PFSK-1 (cell line): ENCODE results near the gene PLA2R1.

Experiments used
- FOXP2 ChIP-seq: optimal IDR thresholded peaks from 2 replicates; pipeline ENCODE3; 2011; ENCODE audit warnings: borderline replicate concordance, control low read depth, inconsistent platforms; ENCODE audit not compliant: insufficient read depth; ENCODE audit errors: extremely low read length, extremely low read depth
- POLR2AphosphoS5 ChIP-seq: IDR thresholded peaks from 2 replicates; pipeline ENCODE4 v1.6.1; 2012; ENCODE audit warnings: low read depth, mild to moderate bottlenecking, control low read depth, low read length, moderate library complexity
- SIN3A ChIP-seq: IDR thresholded peaks from 2 replicates; pipeline ENCODE4 v1.6.1; 2012; ENCODE audit warnings: mild to moderate bottlenecking, low read length, moderate library complexity, borderline replicate concordance; ENCODE audit not compliant: insufficient read depth
- TAF1 ChIP-seq: IDR thresholded peaks from 2 replicates; pipeline ENCODE4 v1.6.1; 2012; ENCODE audit warnings: low read length, control low read depth, borderline replicate concordance; ENCODE audit not compliant: insufficient read depth
- TF ChIP-seq, protein P1 (sequence below), 2 experiments: IDR thresholded peaks; 2 replicates each; pipeline versions ENCODE4 v1.6.1 to v1.8.0; 2011 to 2012; ENCODE audit warnings: low read depth in 2 of 2, low read length in 2 of 2, control low read depth in 1 of 2, inconsistent platforms in 1 of 2, mild to moderate bottlenecking in 1 of 2, moderate library complexity in 1 of 2; ENCODE audit not compliant: insufficient read depth in 1 of 2

PLA2R1 gene

DNA sequence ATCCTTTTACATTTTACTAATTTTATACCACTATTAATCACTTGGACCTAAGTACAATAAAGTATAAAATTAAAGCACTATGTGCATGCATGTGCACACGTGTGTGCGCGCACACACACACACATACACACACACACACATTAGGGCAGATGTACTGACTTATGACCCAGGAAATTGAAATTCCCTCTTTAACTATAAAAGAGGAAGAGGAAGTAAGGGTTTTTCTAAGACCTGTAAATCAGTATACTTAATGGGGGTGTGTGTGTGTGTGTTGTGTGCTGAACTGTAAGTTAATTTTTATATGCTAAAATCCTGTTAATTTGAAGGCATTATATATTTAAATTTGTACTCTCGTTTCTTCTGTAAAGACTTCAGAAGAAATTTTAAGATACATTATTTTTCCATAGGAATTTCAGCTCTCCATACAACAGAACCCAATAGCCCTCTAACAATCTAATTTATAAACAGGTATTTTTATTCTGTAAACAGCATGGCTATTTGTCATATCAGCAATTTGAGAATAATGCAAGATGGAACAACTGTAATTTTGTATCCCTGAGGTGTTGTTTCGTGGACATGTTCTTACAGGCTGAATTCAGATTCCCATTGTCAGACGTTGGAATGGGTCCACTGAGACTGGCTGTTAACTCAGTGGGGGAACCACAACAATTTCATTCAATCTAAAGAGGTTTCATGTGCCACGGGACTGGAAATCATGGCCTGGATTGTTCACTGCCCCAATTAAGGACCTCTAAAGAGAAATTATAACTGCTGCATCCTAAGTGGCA lies 90.9 kb downstream of the PLA2R1 start:
- TF ChIP-seq SIN3A (no peak), FOXP2 (no peak), TAF1 (no peak), POLR2AphosphoS5 (no peak)
- TF ChIP-seq, protein P1, sequence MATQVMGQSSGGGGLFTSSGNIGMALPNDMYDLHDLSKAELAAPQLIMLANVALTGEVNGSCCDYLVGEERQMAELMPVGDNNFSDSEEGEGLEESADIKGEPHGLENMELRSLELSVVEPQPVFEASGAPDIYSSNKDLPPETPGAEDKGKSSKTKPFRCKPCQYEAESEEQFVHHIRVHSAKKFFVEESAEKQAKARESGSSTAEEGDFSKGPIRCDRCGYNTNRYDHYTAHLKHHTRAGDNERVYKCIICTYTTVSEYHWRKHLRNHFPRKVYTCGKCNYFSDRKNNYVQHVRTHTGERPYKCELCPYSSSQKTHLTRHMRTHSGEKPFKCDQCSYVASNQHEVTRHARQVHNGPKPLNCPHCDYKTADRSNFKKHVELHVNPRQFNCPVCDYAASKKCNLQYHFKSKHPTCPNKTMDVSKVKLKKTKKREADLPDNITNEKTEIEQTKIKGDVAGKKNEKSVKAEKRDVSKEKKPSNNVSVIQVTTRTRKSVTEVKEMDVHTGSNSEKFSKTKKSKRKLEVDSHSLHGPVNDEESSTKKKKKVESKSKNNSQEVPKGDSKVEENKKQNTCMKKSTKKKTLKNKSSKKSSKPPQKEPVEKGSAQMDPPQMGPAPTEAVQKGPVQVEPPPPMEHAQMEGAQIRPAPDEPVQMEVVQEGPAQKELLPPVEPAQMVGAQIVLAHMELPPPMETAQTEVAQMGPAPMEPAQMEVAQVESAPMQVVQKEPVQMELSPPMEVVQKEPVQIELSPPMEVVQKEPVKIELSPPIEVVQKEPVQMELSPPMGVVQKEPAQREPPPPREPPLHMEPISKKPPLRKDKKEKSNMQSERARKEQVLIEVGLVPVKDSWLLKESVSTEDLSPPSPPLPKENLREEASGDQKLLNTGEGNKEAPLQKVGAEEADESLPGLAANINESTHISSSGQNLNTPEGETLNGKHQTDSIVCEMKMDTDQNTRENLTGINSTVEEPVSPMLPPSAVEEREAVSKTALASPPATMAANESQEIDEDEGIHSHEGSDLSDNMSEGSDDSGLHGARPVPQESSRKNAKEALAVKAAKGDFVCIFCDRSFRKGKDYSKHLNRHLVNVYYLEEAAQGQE (IDR thresholded peaks at IDR 0.05; ENCODE audit: insufficient read depth in 1 of 2, low read depth in 2 of 2, low read length in 2 of 2), result no peak

GRCh38 chr2:159968279-159968900 lies 94.0 kb downstream of the PLA2R1 start:
- TF ChIP-seq TAF1 (no peak), POLR2AphosphoS5 (no peak), SIN3A (no peak), FOXP2 (no peak)
- TF ChIP-seq, protein P1 (IDR thresholded peaks at IDR 0.05; ENCODE audit: insufficient read depth in 1 of 2, low read depth in 2 of 2, low read length in 2 of 2), result no peak

GRCh38 chr2:159963700-159964099 lies 98.7 kb downstream of the PLA2R1 start:
- TF ChIP-seq POLR2AphosphoS5, result no peak
- no peak for TF ChIP-seq SIN3A
- no peak for TF ChIP-seq TAF1
- TF ChIP-seq, protein P1 (IDR thresholded peaks at IDR 0.05; ENCODE audit: insufficient read depth in 1 of 2, low read depth in 2 of 2, low read length in 2 of 2), result no peak
- no peak for TF ChIP-seq FOXP2

DNA sequence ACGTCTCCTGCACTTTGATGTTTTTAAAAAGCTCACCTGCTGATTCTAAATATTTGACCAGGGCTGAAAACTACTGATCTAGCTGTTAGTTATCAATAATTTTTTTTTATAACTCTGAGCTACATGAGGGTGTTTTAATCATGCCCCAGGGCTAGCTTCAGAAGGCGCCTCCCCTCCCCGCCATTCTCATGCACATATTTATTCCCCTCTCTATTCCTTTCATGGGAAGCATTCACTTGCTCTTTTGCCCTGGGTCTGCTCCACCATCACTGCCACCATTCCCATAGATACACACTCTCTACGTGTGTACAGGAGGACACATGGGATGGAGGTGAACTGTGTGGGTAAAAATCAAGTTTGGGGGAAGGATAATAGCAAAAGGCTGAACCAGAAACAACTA lies 101.0 kb downstream of the PLA2R1 start:
- TF ChIP-seq POLR2AphosphoS5 (no peak), FOXP2 (no peak), TAF1 (no peak), SIN3A (no peak)
- TF ChIP-seq, protein P1 (IDR thresholded peaks at IDR 0.05; ENCODE audit: insufficient read depth in 1 of 2, low read depth in 2 of 2, low read length in 2 of 2), result no peak
